IPS-18a (cell line): ENCODE results near the gene RAD23B.

Source experiments
- H3K27ac ChIP-seq: one replicate; pipeline ENCODE4 v1.5.1; 2013; ENCODE audit warnings: low read length
- H3K27me3 ChIP-seq: one replicate; pipeline ENCODE4 v1.6.1; 2013; ENCODE audit warnings: mild to moderate bottlenecking, low read length; ENCODE audit not compliant: control insufficient read depth, insufficient read depth
- H3K36me3 ChIP-seq: one replicate; pipeline ENCODE4 v1.6.1; 2013; ENCODE audit warnings: low read depth, low read length; ENCODE audit not compliant: control insufficient read depth
- H3K4me1 ChIP-seq: one replicate; pipeline ENCODE4 v1.6.1; 2013; ENCODE audit warnings: low read depth, low read length; ENCODE audit not compliant: control insufficient read depth
- H3K4me3 ChIP-seq: one replicate; pipeline ENCODE4 v1.5.1; 2013; ENCODE audit warnings: low read length
- H3K9ac ChIP-seq: one replicate; pipeline ENCODE4 v1.6.1; 2013; ENCODE audit warnings: mild to moderate bottlenecking, low read length, moderate library complexity
- H3K9me3 ChIP-seq: one replicate; pipeline ENCODE4 v1.6.1; 2013; ENCODE audit warnings: low read depth, low read length; ENCODE audit not compliant: control insufficient read depth

RAD23B gene

GRCh38 chr9:107340920-107341632 is 58.0 kb downstream of the RAD23B start:
- H3K4me1 ChIP-seq = no peaks in the 10 kb centered on the region
- H3K36me3 ChIP-seq = no peaks in the 10 kb centered on the region
- H3K4me3 ChIP-seq = no peak overlapping the region
- H3K27me3 ChIP-seq = no peaks in the 10 kb centered on the region
- H3K27ac ChIP-seq = no peak overlapping the region
- no peaks in the 10 kb centered on the region for H3K9me3 ChIP-seq
- no peak overlapping the region for H3K9ac ChIP-seq

- Histone ChIP-seq H3K36me3 (no peaks in the 10 kb centered on the region), H3K9me3 (no peaks in the 10 kb centered on the region), H3K4me3 (no peak overlapping the region), H3K27me3 (no peaks in the 10 kb centered on the region), H3K9ac (no peak overlapping the region), H3K27ac (no peak overlapping the region), H3K4me1 (no peaks in the 10 kb centered on the region)
Measured at GRCh38 chr9:107342476-107343161, 59.5 kb downstream of the RAD23B start.

- Histone ChIP-seq H3K9me3 (no peaks in the 10 kb centered on the region), H3K27me3 (no peaks in the 10 kb centered on the region), H3K9ac (no peak overlapping the region), H3K4me3 (no peak overlapping the region), H3K4me1 (no peaks in the 10 kb centered on the region), H3K36me3 (no peaks in the 10 kb centered on the region), H3K27ac (no peak overlapping the region)
Measured at GRCh38 chr9:107345327-107345726, 62.2 kb downstream of the RAD23B start.

- Histone ChIP-seq H3K36me3 (no peaks in the 10 kb centered on the region), H3K27me3 (no peaks in the 10 kb centered on the region), H3K27ac (no peak overlapping the region), H3K9ac (no peak overlapping the region), H3K4me3 (no peak overlapping the region), H3K4me1 (no peaks in the 10 kb centered on the region), H3K9me3 (no peaks in the 10 kb centered on the region)
Measured at GRCh38 chr9:107348836-107349235, 65.8 kb downstream of the RAD23B start.

GRCh38 chr9:107350443-107350842 is 67.4 kb downstream of the RAD23B start:
- Histone ChIP-seq H3K27ac (no peak overlapping the region), H3K4me1 (no peaks in the 10 kb centered on the region), H3K27me3 (no peaks in the 10 kb centered on the region), H3K9ac (no peak overlapping the region), H3K4me3 (no peak overlapping the region), H3K36me3 (no peaks in the 10 kb centered on the region), H3K9me3 (no peaks in the 10 kb centered on the region)

- H3K27ac ChIP-seq = no peak overlapping the region
- H3K27me3 ChIP-seq = no peaks in the 10 kb centered on the region
- H3K4me3 ChIP-seq = no peak overlapping the region
- H3K36me3 ChIP-seq = no peaks in the 10 kb centered on the region
- no peaks in the 10 kb centered on the region for H3K4me1 ChIP-seq
- no peaks in the 10 kb centered on the region for H3K9me3 ChIP-seq
- no peak overlapping the region for H3K9ac ChIP-seq
Measured at GRCh38 chr9:107351382-107352045, 68.4 kb downstream of the RAD23B start.

- H3K27ac ChIP-seq = no peak overlapping the region
- no peaks in the 10 kb centered on the region for H3K9me3 ChIP-seq
- no peak overlapping the region for H3K4me3 ChIP-seq
- H3K36me3 ChIP-seq = no peaks in the 10 kb centered on the region
- H3K4me1 ChIP-seq = no peaks in the 10 kb centered on the region
- H3K27me3 ChIP-seq = no peaks in the 10 kb centered on the region
- H3K9ac ChIP-seq = no peak overlapping the region
Measured at GRCh38 chr9:107355394-107355793, 72.3 kb downstream of the RAD23B start.

- no peaks in the 10 kb centered on the region for H3K36me3 ChIP-seq
- no peak overlapping the region for H3K27ac ChIP-seq
- H3K27me3 ChIP-seq = no peaks in the 10 kb centered on the region
- no peaks in the 10 kb centered on the region for H3K4me1 ChIP-seq
- no peak overlapping the region for H3K4me3 ChIP-seq
- no peak overlapping the region for H3K9ac ChIP-seq
- H3K9me3 ChIP-seq = no peaks in the 10 kb centered on the region
Measured at GRCh38 chr9:107358986-107359385, 75.9 kb downstream of the RAD23B start.

- Histone ChIP-seq H3K9ac (no peak overlapping the region), H3K4me3 (no peak overlapping the region), H3K9me3 (no peaks in the 10 kb centered on the region), H3K27ac (no peak overlapping the region), H3K36me3 (no peaks in the 10 kb centered on the region), H3K27me3 (no peaks in the 10 kb centered on the region), H3K4me1 (no peaks in the 10 kb centered on the region)
Measured at GRCh38 chr9:107360098-107360497, 77.0 kb downstream of the RAD23B start.

- H3K27ac ChIP-seq = no peak overlapping the region
- H3K36me3 ChIP-seq = no peaks in the 10 kb centered on the region
- H3K4me1 ChIP-seq = no peaks in the 10 kb centered on the region
- H3K4me3 ChIP-seq = no peak overlapping the region
- H3K9me3 ChIP-seq = no peaks in the 10 kb centered on the region
- H3K9ac ChIP-seq = no peak overlapping the region
- no peaks in the 10 kb centered on the region for H3K27me3 ChIP-seq
Measured at GRCh38 chr9:107361816-107362215, 78.7 kb downstream of the RAD23B start.

GRCh38 chr9:107363516-107364152 is 80.6 kb downstream of the RAD23B start:
- Histone ChIP-seq H3K4me1 (no peaks in the 10 kb centered on the region), H3K36me3 (no peaks in the 10 kb centered on the region), H3K9ac (no peak overlapping the region), H3K27me3 (no peaks in the 10 kb centered on the region), H3K27ac (no peak overlapping the region), H3K4me3 (no peak overlapping the region), H3K9me3 (no peaks in the 10 kb centered on the region)
